Tongue (tissue), 2 donors: ENCODE data around the gene USP36. TPM values are rescaled to one million over a fixed set of nuclear protein-coding genes. Genes with fewer than 3 reads are reported as not detected.
A peak's percentile ranks its signal among the peaks of the same experiment; 100 is the strongest.
"Not testable (repeated sequence)": the region's sequence is repeated elsewhere in the genome, so short reads cannot be mapped to it uniquely, and the experiment has no call there.

ENCODE experiments used
- DNase-seq: peaks from one replicate; pipeline ENCODE4 v3.0.0-alpha.2; 2015
- total RNA-seq: library from RNA; depleted of rRNA; stranded (reverse); fragments of >200 nt; gene quantifications from one replicate; pipeline ENCODE4 v1.2.3, GENCODE V29; 2014

USP36 gene
- total RNA-seq, 1 donor from 2014 or later, result 47.4 TPM

DNA sequence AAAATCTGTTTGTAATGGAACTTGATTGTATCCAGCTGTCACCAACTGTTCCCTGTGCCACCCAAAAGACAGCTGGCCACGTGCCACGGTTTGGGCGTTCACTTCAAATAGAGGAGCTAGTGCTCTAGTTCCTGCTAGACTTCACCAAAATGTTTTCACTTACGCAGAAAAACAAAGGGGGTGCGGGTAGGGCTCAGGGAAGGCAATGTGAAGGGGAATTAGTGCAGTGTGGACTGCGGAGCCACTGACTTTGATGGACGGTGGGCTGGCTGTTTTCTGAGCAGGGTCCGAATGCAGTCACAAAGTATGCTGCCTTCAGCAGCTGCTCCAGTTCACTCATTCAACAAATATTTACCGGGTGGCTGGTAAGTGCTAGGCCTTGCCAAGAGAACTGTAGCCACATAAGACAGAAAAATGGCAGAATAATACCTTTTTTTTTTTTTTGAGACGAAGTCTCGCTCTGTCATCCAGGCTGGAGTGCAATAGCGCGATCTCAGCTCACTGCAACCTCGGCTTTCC is 50.9 kb downstream of the USP36 start:
- peak; percentile 96 for DNase-seq

GRCh38 chr17:78789149-78789662 is 51.4 kb downstream of the USP36 start:
- DNase-seq, result no peak

DNA sequence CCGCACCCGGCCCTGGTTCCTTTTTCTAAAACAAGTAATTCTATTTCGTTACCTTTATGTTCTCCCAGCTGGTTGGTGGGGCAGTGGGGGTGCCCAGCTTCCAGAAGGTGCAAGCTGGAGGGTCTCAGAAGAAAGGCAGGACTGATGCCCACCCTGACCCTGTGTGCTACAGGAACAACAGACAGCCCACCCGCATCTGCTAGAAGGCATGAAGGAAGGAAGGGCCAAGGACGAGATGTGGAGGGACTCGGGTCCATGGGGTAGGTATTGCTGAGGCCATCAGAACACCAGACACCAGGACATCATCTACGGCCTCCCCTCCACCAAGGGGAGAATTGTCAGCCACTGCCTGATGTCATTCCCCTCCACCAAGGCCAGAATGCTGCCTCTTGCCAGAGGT is 52.2 kb downstream of the USP36 start:
- no peak for DNase-seq

DNA sequence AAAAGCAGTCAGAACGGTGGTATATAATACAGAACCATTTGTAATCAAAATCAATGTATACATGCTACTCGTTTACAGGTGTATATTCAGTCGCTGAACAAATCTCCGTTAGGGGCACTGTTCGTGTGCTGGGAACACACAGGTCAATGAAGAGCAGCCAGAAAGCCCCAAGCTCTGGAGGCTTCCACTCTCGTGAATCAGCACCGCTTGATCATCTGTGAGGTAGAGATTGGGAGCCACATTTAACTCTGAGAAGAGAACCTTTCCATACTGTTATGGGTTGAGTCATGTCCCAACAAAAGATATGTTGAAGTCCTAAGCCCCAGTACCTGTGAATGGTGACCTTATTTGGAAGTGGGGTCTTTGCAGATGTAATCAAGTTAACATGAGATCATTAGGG is 53.2 kb downstream of the USP36 start:
- DNase-seq, result no peak

- no peak for DNase-seq
Measured at GRCh38 chr17:78785663-78786057, 55.0 kb downstream of the USP36 start.

GRCh38 chr17:78785011-78785662 is 55.5 kb downstream of the USP36 start:
- DNase-seq, result no peak

DNA sequence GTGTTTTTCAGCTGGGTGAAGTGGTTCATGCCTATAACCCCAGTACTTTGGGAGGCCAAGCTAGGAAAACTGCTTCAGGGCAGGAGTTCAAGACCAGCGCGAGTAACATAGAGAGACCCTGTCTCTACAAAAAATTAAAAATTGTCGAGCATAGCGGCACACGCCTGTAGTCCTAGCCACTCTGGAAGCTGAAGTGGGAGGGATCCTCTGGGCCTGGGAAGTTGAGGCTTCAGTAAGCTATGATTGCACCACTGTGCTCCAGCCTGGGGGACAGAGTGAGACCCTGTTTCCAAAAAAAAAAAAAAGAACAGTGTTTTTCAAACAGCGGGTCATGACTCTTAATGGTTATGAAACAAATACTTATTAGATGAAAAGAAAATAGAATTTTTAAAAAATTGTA is 56.3 kb downstream of the USP36 start:
- no peak for DNase-seq

DNA sequence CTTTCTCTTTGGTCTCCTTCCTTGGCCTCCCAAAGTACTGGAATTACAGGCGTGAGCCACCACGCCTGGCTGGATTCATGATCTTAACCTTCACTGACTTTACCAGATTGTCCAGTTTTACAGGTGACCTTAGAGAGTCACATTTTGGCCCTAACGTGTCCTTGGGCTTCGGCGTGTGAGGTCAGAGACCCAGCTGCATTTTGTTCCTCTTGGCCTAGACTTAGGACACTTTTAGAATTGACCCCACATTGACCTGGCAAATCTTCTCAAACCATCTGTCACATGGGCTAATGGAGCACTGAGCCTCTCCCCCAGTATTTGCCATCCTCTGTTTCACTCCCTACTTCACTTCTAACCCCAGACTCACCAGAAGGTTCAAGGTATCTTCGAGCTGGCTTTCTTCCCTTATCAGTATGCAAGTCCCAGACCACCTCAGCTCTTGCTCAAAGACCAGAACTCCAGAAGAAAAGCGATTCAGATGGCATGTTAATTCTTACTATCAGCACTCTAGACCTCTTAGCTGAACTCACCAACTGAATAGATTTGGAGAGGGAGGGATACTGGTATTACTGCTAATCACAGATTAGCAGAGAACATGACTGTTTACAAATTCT is 56.8 kb downstream of the USP36 start:
- DNase-seq, result no peak

DNA sequence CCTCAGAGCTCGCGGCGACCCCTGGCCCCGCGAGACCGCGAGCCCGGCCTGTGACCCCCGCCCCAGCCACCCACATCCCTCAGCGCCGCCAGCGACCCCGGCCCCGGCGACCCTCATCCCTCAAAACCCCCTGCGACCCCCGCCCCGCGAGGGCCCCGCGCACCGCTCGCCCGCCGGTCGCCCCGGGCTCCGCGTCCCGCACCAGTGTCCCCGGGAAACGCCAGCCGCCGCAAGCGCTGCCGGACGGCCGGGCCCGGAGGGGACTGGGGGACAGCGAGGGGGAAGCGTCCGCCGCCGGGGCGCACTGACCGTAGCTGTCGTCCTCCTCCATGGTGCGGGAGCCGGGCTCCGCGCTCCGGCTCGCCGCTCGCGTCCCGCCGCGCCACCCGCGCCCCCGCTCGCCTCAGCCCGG is 58.7 kb downstream of the USP36 start, which contains the start of gene CYTH1:
TSS of gene CYTH1 (minus strand) at position 381 of the 412 bp plus-strand sequence. CDS start at position 331, 50 bp downstream.
- DNase-seq, result no peak

DNA sequence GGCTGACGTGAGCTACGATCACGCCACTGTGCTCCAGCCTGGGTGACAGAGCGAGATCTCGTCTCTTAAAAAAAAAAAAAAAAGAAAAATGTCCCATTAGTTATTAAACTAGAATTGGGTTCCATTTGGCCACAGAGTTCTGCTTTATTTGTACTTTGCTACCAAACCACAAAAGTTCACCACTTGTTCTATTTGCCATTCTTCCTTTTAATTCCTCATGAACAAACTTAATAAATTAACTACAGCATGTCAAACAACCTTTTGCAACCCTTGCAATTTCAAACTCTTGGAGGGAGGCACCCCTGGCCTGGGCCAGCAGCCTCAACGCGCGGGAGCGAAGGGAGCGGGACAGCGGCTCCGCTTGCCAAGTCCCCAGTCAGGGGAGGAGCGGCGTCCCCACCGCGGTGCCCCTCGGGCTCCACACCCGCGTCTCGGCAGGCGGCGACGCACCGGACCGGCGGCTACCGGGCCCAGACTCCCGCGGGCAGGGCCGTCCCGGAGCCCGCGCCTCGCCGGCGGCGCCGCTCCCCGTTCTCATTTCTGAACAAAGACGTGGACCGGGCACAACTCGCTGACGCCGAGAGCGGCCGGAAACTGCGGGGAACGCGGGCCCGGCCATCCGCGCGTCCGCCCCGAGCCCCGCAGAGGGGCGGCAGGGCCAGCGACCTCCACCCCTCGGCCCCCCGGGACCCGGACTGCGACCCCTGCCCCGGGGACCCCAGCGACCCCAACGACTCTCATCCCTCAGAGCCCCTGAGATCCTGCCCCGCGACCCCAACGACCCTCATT is 59.3 kb downstream of the USP36 start:
- DNase-seq, result peak; percentile 58

GRCh38 chr17:78780335-78780734 is 60.3 kb downstream of the USP36 start:
- DNase-seq, result no peak

- DNase-seq, result no peak
Measured at GRCh38 chr17:78779850-78780249, 60.8 kb downstream of the USP36 start.

DNA sequence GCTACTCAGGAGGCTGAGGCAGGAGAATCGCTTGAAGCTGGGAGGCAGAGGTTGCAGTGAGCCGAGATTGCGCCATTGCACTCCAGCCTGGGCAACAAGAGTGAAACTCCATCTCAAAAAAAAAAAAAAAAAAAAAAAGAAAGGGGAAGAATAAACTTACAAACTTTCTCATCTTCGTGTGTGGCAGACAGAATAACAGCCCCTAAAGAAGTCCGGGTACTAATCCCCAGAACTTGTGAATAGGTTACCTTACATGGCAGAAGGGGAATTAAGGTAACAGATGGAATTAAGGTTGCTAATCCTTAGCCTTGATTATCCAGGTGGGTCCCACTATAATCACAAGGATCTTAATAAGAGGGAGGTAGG is 61.3 kb downstream of the USP36 start:
- not testable (repeated sequence) for DNase-seq

GRCh38 chr17:78777881-78778280 is 62.7 kb downstream of the USP36 start:
- no peak for DNase-seq

DNA sequence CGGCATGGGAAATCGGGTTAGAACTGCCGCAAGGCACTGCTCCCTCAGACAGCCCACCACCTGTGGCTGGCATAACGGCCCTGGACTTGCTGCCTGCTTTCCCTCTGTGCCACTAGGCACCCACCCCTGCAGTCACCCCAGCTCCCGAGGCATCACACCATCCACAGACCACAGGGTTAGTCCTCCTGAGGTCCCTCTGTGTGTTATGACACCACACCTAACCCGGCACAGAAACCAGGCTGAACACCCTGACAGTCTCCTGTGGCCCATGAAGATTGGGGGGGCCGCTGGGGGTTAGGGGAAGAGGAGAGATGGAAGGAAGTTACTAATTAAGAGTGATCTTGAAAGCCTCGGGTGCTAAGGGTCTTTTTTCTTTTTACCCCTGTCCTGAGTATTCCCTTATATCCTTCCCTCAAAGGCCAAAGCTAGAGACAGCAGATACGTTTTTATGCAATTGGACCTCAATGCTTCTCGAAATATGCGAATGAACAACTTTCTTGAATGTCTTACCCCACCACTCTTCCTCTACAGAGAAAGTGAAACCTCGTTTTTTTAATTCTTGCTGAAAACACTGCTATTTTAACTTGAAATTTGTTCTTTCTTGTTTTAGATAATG is 65.5 kb downstream of the USP36 start:
- no peak for DNase-seq

DNA sequence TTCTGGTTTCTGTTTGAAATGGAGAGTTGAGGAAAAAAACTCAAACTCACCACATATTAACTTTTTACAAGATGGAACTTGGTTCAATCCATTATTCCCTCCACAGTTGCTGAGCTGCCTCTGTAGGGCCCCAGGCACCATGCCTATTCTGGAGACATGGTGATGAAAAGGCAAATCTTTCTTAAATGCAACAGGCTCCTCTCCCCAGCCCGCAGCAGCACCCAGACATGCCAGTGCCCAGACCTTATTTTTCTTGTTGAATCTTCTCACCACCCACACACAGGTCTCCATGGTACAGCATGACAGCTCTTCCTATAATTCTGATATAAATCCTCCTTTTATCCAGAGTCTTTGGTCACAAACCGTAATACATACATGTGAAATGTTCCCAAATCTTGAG is 66.2 kb downstream of the USP36 start:
- DNase-seq, result peak; percentile 53

DNA sequence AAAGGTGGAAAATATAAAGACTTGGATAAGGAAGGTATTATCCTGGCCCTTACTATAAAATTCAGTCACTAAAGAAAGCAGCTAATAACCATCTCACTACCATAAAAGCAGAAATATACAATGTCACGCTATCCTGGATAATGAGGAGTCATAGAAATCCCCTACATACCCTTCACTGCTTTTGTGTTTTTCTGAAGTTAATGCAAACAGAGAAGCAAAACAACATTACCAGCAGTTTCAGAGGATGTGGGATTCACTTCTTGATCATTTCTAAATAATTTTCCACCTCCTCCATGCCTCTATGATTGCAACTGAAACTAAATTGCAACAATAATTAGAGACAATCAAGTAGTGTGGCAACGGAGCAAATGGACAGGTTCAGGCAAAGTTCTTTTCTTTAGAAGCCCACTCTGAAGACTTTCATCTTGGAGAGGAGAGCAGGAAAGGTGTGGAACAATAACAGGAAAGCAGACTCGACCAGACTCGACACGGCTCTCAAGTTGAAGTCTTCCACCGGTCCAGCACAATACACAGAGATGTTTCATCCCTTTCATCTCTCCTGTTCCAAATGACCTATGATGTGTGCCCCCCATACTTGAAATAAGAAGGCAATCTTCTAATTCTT is 68.7 kb downstream of the USP36 start:
- no peak for DNase-seq

- no peak for DNase-seq
Measured at GRCh38 chr17:78769196-78769773, 71.3 kb downstream of the USP36 start.

- DNase-seq, result peak; percentile 67
Measured at GRCh38 chr17:78767806-78768205, 72.8 kb downstream of the USP36 start.

- no peak for DNase-seq
Measured at GRCh38 chr17:78766743-78767294, 73.8 kb downstream of the USP36 start.

DNA sequence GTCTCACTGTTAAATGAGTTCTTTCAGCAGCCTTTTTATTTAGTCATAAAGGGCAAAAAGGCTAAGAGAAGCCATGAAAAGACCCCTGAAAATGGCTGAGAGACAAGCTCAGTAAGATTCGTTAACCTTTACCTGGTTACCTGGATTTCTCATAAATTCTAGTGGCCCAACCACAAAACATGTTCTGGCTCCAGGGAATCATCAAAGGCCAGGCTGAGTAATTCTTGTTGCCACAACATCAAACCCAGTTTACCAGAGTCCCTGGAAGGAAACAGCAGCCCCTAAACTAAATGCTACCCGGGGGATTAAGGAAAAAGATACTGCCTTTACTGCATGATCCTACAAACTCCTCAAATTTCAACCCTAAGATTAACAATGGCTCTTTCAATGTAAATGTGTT is 74.4 kb downstream of the USP36 start:
- DNase-seq, result no peak
